Ramos (cell line): ENCODE data around the gene TRAPPC2.

Experiments
- in situ Hi-C: fragments of 300-500 bp; cut with MboI; formaldehyde crosslinking; loops from one replicate; pipeline ENCODE4 v1.14.3; 2022; ENCODE audit warnings: low sequenced_read_pairs; ENCODE audit not compliant: unreplicated experiment

The TRAPPC2 gene

GRCh38 chrX:13703135-13703534, 31.3 kb downstream of the TRAPPC2 start:
- in situ Hi-C loops: no loop called here

GRCh38 chrX:13702111-13702789, 32.2 kb downstream of the TRAPPC2 start:
- in situ Hi-C loops: no loop called here

- in situ Hi-C loops: no loop called here
Observed at GRCh38 chrX:13700380-13700779, 34.0 kb downstream of the TRAPPC2 start.

- in situ Hi-C loops: no loop called here
Observed at GRCh38 chrX:13699183-13699826, 35.1 kb downstream of the TRAPPC2 start.

- in situ Hi-C loops: no loop called here
Observed at GRCh38 chrX:13698432-13698831, 36.0 kb downstream of the TRAPPC2 start.

- in situ Hi-C loops: no loop called here
Observed at GRCh38 chrX:13697976-13698375, 36.4 kb downstream of the TRAPPC2 start.

- in situ Hi-C loops: no loop called here
Observed at GRCh38 chrX:13697455-13697854, 37.0 kb downstream of the TRAPPC2 start.

- in situ Hi-C loops: no loop called here
Observed at GRCh38 chrX:13695601-13696115, 38.8 kb downstream of the TRAPPC2 start.

GRCh38 chrX:13694983-13695382, 39.4 kb downstream of the TRAPPC2 start:
- in situ Hi-C loops: no loop called here

GRCh38 chrX:13694359-13694758, 40.1 kb downstream of the TRAPPC2 start:
- in situ Hi-C loops: no loop called here

- in situ Hi-C loops: no loop called here
Observed at GRCh38 chrX:13693341-13693961, 41.0 kb downstream of the TRAPPC2 start.

GRCh38 chrX:13692771-13693231, 41.6 kb downstream of the TRAPPC2 start:
- in situ Hi-C loops: no loop called here

GRCh38 chrX:13691841-13692371, 42.5 kb downstream of the TRAPPC2 start:
- in situ Hi-C loops: no loop called here

- in situ Hi-C loops: no loop called here
Observed at GRCh38 chrX:13690836-13691235, 43.6 kb downstream of the TRAPPC2 start.

- in situ Hi-C loops: no loop called here
Observed at GRCh38 chrX:13689741-13690211, 44.6 kb downstream of the TRAPPC2 start.

GRCh38 chrX:13688958-13689740, 45.3 kb downstream of the TRAPPC2 start, which contains the start of gene RAB9A:
TSS of gene RAB9A (plus strand) at chrX:13689128. CDS start at chrX:13708747, 19,619 bp downstream.
- in situ Hi-C loops: no loop called here

GRCh38 chrX:13688384-13688957, 45.9 kb downstream of the TRAPPC2 start:
- in situ Hi-C loops: no loop called here

GRCh38 chrX:13687203-13687602, 47.2 kb downstream of the TRAPPC2 start:
- in situ Hi-C loops: no loop called here

- in situ Hi-C loops: no loop called here
Observed at GRCh38 chrX:13685126-13685763, 49.2 kb downstream of the TRAPPC2 start.
